ENCODE measurements around the gene PTPA.

PTPA gene

GRCh38 chr9:129154866-129155477 lies 43.8 kb downstream of the PTPA start:
- no peak for ATAC-seq
- TF ChIP-seq TSHZ2 (CRISPR knock-in tag; IDR thresholded peaks at IDR 0.05) (no peak), PATZ1 (CRISPR knock-in tag; IDR thresholded peaks at IDR 0.05; ENCODE audit: borderline replicate concordance) (no peak), RARB (CRISPR knock-in tag; IDR thresholded peaks at IDR 0.05) (no peak), CREB5 (CRISPR knock-in tag; IDR thresholded peaks at IDR 0.05; ENCODE audit: low read depth) (no peak)

GRCh38 chr9:129156163-129156562 lies 44.9 kb downstream of the PTPA start:
- TF ChIP-seq ZNF70 (CRISPR knock-in tag; IDR thresholded peaks at IDR 0.05) = no peak
- no peak for TF ChIP-seq ZNF565 (CRISPR knock-in tag; conservative IDR thresholded peaks at IDR 0.05; ENCODE audit: low read depth)
- TF ChIP-seq PPARA (CRISPR knock-in tag; IDR thresholded peaks at IDR 0.05; ENCODE audit: borderline replicate concordance) = no peak
- TF ChIP-seq ZNF8 (CRISPR knock-in tag; IDR thresholded peaks at IDR 0.05) = no peak
- TF ChIP-seq CREB5 (CRISPR knock-in tag; IDR thresholded peaks at IDR 0.05; ENCODE audit: low read depth) = no peak
- no peak for TF ChIP-seq TSHZ2 (CRISPR knock-in tag; IDR thresholded peaks at IDR 0.05)
- no peak for TF ChIP-seq GLIS3 (CRISPR knock-in tag; IDR thresholded peaks at IDR 0.05)
- no peak for TF ChIP-seq POU6F1 (CRISPR knock-in tag; IDR thresholded peaks at IDR 0.05; ENCODE audit: borderline replicate concordance, low read depth)
- TF ChIP-seq OSR1 (CRISPR knock-in tag; IDR thresholded peaks at IDR 0.05) = no peak
- TF ChIP-seq ZFP3 (CRISPR knock-in tag; IDR thresholded peaks at IDR 0.05) = no peak
- no peak for TF ChIP-seq BACH2 (CRISPR knock-in tag; IDR thresholded peaks at IDR 0.05; ENCODE audit: borderline replicate concordance)
- no peak for TF ChIP-seq CSDC2 (CRISPR knock-in tag; IDR thresholded peaks at IDR 0.05)
- no peak for TF ChIP-seq RARB (CRISPR knock-in tag; IDR thresholded peaks at IDR 0.05)
- no peak for TF ChIP-seq TCF4 (CRISPR knock-in tag; IDR thresholded peaks at IDR 0.05; ENCODE audit: borderline replicate concordance)
- no peak for TF ChIP-seq ARNTL (CRISPR knock-in tag; IDR thresholded peaks at IDR 0.05; ENCODE audit: borderline replicate concordance, low read depth)
- no peak for TF ChIP-seq PATZ1 (CRISPR knock-in tag; IDR thresholded peaks at IDR 0.05; ENCODE audit: borderline replicate concordance)
- no peak for TF ChIP-seq ISL1 (CRISPR knock-in tag; IDR thresholded peaks at IDR 0.05)
- no peak for TF ChIP-seq CSRNP3 (CRISPR knock-in tag; IDR thresholded peaks at IDR 0.05)
- ATAC-seq = no peak

All from SK-N-SH treated with all-trans-retinoic acid at 6 μM for 48 hours (cell line).